GM23338 (cell line): Measurements from ENCODE around the gene TCF20. TPM values are rescaled to one million over a fixed set of nuclear protein-coding genes. Genes with fewer than 3 reads are reported as not detected.

Experiments used
- ATAC-seq: fragments of 200-7000 bp; cut with Tn5 transposase; 3 replicates; pipeline ENCODE4 v1.9.1; 2020
- DNase-seq: peaks from one replicate; pipeline ENCODE4 v3.0.0-alpha.2; 2015; ENCODE audit warnings: low spot score
- H2AFZ ChIP-seq: fragments of 200-600 bp; sonication (generic); 2 replicates; pipeline ENCODE4 v1.8.0; 2016; ENCODE audit warnings: antibody characterized with exemption, mild to moderate bottlenecking, moderate library complexity
- H3F3A ChIP-seq: fragments of 200-600 bp; sonication (generic); replicated peaks from 2 replicates; pipeline ENCODE4 v1.8.0; 2017; ENCODE audit warnings: antibody characterized with exemption, mixed run types, low read depth
- H3K27ac ChIP-seq: fragments of 200-600 bp; sonication (generic); 2 replicates; pipeline ENCODE4 v1.6.1; 2016; ENCODE audit warnings: low read depth
- H3K27me3 ChIP-seq: fragments of 200-600 bp; sonication (generic); 2 replicates; pipeline ENCODE4 v1.8.0; 2016; ENCODE audit warnings: mild to moderate bottlenecking, mixed run types, moderate library complexity; ENCODE audit not compliant: insufficient read depth
- H3K36me3 ChIP-seq: fragments of 200-600 bp; sonication (generic); 2 replicates; pipeline ENCODE4 v1.8.0; 2016; ENCODE audit warnings: mild to moderate bottlenecking; ENCODE audit not compliant: insufficient read depth
- H3K4me1 ChIP-seq: fragments of 200-600 bp; sonication (generic); 2 replicates; pipeline ENCODE4 v1.8.0; 2016; ENCODE audit warnings: mild to moderate bottlenecking, moderate library complexity; ENCODE audit not compliant: insufficient read depth
- H3K4me2 ChIP-seq: fragments of 200-600 bp; sonication (generic); 2 replicates; pipeline ENCODE4 v1.7.1; 2017; ENCODE audit warnings: mixed run types
- H3K4me3 ChIP-seq: fragments of 200-600 bp; sonication (generic); 2 replicates; pipeline ENCODE4 v1.6.1; 2016; ENCODE audit warnings: mixed run types
- H3K79me2 ChIP-seq: fragments of 200-600 bp; sonication (generic); replicated peaks from 2 replicates; pipeline ENCODE4 v1.8.0; 2017; ENCODE audit warnings: mild to moderate bottlenecking; ENCODE audit not compliant: insufficient read depth
- H3K9me2 ChIP-seq: fragments of 200-600 bp; sonication (generic); 2 replicates; pipeline ENCODE4 v1.8.0; 2017; ENCODE audit not compliant: insufficient read depth
- H4K20me1 ChIP-seq: fragments of 200-600 bp; sonication (generic); replicated peaks from 2 replicates; pipeline ENCODE4 v1.8.0; 2017; ENCODE audit warnings: mild to moderate bottlenecking; ENCODE audit not compliant: insufficient read depth
- H3K27ac Mint-ChIP-seq: 2 replicates; pipeline ENCODE4 v1.8.0; 2020; ENCODE audit warnings: inconsistent platforms, mild to moderate bottlenecking, moderate library complexity, mixed read lengths
- H3K27me3 Mint-ChIP-seq: 3 replicates; pipeline ENCODE4 v1.8.0; 2022; ENCODE audit warnings: low read depth, mild to moderate bottlenecking, moderate library complexity, mixed read lengths, inconsistent platforms; ENCODE audit not compliant: insufficient read depth, poor library complexity
- H3K36me3 Mint-ChIP-seq: 3 replicates; pipeline ENCODE4 v1.8.0; 2021; ENCODE audit warnings: low read depth, mild to moderate bottlenecking, inconsistent platforms, moderate library complexity, mixed read lengths
- H3K4me1 Mint-ChIP-seq: 3 replicates; pipeline ENCODE4 v1.8.0; 2020; ENCODE audit warnings: mild to moderate bottlenecking, inconsistent platforms, mixed read lengths
- H3K4me3 Mint-ChIP-seq: 3 replicates; pipeline ENCODE4 v1.8.0; 2021; ENCODE audit warnings: moderate library complexity, mild to moderate bottlenecking, inconsistent platforms, mixed read lengths
- H3K9me3 Mint-ChIP-seq: 3 replicates; pipeline ENCODE4 v1.8.0; 2020; ENCODE audit warnings: moderate library complexity, mild to moderate bottlenecking, inconsistent platforms, mixed read lengths
- EZH2 ChIP-seq: fragments of 200-600 bp; sonication (generic); IDR thresholded peaks from one replicate; pipeline ENCODE4 v1.8.0; 2017; ENCODE audit warnings: antibody characterized with exemption, mild to moderate bottlenecking, low read depth; ENCODE audit not compliant: unreplicated experiment
- EZH2phosphoT487 ChIP-seq: fragments of 200-600 bp; sonication (generic); IDR thresholded peaks from one replicate; pipeline ENCODE4 v1.8.1; 2018; ENCODE audit warnings: antibody characterized with exemption; ENCODE audit not compliant: unreplicated experiment
- NANOG ChIP-seq: IDR thresholded peaks from 2 replicates; pipeline ENCODE4 v1.6.1; 2016; ENCODE audit warnings: antibody characterized with exemption, borderline replicate concordance
- POLR2AphosphoS5 ChIP-seq: IDR thresholded peaks from 2 replicates; pipeline ENCODE4 v1.6.1; 2016; ENCODE audit warnings: antibody characterized with exemption, low read depth
- STAT1 ChIP-seq: IDR thresholded peaks from one replicate; pipeline ENCODE4 v1.6.1; 2016; ENCODE audit warnings: antibody characterized with exemption; ENCODE audit not compliant: unreplicated experiment
- ZNF114 ChIP-seq: fragments of 250-450 bp; sonication (Bioruptor Pico); IDR thresholded peaks from 2 replicates; pipeline ENCODE4 v1.5.0; 2020; ENCODE audit warnings: mild to moderate bottlenecking, moderate library complexity
- ZNF331 ChIP-seq: fragments of 250-450 bp; sonication (Bioruptor Pico); IDR thresholded peaks from 2 replicates; pipeline ENCODE4 v1.5.0; 2020; ENCODE audit warnings: low read depth, mild to moderate bottlenecking, moderate library complexity
- polyA plus RNA-seq: library from polyadenylated mRNA; unstranded; fragments of >200 nt; fragmentation: Nextera tagmentation; extraction: Ambion mirVana; gene quantifications from 2 replicates; pipeline ENCODE4 v1.2.1, GENCODE V29; 2016
- total RNA-seq: library from RNA; depleted of rRNA; stranded (reverse); fragments of >200 nt; shearing (Covaris generic); gene quantifications from 2 replicates; pipeline ENCODE4 v1.2.3, GENCODE V29; 2014
- TF ChIP-seq, protein P1 (sequence below): fragments of 250-450 bp; sonication (Bioruptor Pico); IDR thresholded peaks from 2 replicates; pipeline ENCODE4 v1.5.0; 2020; ENCODE audit warnings: mild to moderate bottlenecking, moderate library complexity

TCF20 gene
- total and polyA plus RNA-seq, 2 experiments from 2014 or later, result 6.4 to 68.7 TPM

DNA sequence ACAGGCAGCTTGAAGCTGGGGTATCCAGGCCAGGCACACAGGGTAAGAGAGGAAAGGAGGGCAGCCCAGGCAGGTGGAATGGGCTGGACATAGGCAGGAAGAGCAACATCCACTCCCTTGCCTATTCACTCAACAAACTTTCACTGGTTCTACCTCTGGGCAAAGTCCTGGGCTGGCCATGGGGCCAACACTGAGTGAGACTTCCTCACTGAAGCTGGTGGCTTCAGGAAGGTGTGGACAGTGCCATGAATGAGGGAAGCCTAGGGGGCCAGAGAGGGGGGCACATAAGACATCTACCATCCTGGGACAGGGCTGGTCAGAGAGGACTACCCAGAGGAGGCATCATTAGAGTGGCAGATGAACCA lies 44.9 kb upstream of the TCF20 start:
- Mint-ChIP-seq H3K9me3 (no peaks in the 10 kb centered on the region), H3K27me3 (peaks cover 15% of the 10 kb centered on the region), H3K4me3 (no peak overlapping the region), H3K27ac (no peak overlapping the region), H3K4me1 (peaks cover 57% of the 10 kb centered on the region), H3K36me3 (no peaks in the 10 kb centered on the region; the same call in 2 of the 3 replicates)
- H3K79me2 ChIP-seq, result no peaks in the 10 kb centered on the region
- H3K27ac ChIP-seq, result no peak overlapping the region
- H3K27me3 ChIP-seq, result no peaks in the 10 kb centered on the region
- H3K4me2 ChIP-seq, result no peak overlapping the region
- ATAC-seq, result no peak
- H4K20me1 ChIP-seq, result peaks cover 3% of the 10 kb centered on the region; the same call in 1 of the 2 replicates
- no peak for TF ChIP-seq NANOG
- TF ChIP-seq, protein P1, sequence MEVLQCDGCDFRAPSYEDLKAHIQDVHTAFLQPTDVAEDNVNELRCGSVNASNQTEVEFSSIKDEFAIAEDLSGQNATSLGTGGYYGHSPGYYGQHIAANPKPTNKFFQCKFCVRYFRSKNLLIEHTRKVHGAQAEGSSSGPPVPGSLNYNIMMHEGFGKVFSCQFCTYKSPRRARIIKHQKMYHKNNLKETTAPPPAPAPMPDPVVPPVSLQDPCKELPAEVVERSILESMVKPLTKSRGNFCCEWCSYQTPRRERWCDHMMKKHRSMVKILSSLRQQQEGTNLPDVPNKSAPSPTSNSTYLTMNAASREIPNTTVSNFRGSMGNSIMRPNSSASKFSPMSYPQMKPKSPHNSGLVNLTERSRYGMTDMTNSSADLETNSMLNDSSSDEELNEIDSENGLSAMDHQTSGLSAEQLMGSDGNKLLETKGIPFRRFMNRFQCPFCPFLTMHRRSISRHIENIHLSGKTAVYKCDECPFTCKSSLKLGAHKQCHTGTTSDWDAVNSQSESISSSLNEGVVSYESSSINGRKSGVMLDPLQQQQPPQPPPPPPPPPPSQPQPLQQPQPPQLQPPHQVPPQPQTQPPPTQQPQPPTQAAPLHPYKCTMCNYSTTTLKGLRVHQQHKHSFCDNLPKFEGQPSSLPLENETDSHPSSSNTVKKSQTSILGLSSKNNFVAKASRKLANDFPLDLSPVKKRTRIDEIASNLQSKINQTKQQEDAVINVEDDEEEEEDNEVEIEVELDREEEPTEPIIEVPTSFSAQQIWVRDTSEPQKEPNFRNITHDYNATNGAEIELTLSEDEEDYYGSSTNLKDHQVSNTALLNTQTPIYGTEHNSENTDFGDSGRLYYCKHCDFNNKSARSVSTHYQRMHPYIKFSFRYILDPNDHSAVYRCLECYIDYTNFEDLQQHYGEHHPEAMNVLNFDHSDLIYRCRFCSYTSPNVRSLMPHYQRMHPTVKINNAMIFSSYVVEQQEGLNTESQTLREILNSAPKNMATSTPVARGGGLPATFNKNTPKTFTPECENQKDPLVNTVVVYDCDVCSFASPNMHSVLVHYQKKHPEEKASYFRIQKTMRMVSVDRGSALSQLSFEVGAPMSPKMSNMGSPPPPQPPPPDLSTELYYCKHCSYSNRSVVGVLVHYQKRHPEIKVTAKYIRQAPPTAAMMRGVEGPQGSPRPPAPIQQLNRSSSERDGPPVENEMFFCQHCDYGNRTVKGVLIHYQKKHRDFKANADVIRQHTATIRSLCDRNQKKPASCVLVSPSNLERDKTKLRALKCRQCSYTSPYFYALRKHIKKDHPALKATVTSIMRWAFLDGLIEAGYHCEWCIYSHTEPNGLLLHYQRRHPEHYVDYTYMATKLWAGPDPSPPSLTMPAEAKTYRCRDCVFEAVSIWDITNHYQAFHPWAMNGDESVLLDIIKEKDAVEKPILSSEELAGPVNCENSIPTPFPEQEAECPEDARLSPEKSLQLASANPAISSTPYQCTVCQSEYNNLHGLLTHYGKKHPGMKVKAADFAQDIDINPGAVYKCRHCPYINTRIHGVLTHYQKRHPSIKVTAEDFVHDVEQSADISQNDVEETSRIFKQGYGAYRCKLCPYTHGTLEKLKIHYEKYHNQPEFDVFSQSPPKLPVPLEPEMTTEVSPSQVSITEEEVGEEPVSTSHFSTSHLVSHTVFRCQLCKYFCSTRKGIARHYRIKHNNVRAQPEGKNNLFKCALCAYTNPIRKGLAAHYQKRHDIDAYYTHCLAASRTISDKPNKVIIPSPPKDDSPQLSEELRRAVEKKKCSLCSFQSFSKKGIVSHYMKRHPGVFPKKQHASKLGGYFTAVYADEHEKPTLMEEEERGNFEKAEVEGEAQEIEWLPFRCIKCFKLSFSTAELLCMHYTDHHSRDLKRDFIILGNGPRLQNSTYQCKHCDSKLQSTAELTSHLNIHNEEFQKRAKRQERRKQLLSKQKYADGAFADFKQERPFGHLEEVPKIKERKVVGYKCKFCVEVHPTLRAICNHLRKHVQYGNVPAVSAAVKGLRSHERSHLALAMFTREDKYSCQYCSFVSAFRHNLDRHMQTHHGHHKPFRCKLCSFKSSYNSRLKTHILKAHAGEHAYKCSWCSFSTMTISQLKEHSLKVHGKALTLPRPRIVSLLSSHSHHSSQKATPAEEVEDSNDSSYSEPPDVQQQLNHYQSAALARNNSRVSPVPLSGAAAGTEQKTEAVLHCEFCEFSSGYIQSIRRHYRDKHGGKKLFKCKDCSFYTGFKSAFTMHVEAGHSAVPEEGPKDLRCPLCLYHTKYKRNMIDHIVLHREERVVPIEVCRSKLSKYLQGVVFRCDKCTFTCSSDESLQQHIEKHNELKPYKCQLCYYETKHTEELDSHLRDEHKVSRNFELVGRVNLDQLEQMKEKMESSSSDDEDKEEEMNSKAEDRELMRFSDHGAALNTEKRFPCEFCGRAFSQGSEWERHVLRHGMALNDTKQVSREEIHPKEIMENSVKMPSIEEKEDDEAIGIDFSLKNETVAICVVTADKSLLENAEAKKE (CRISPR knock-in tag), result no peak
- TF ChIP-seq ZNF114 (CRISPR knock-in tag), result no peak
- TF ChIP-seq EZH2, result no peak
- no peak for TF ChIP-seq EZH2phosphoT487
- no peak for TF ChIP-seq POLR2AphosphoS5
- H3K9me2 ChIP-seq, result no peaks in the 10 kb centered on the region
- H3K4me3 ChIP-seq, result no peak overlapping the region
- no peak overlapping the region for H2AFZ ChIP-seq
- H3K4me1 ChIP-seq, result no peaks in the 10 kb centered on the region
- no peaks in the 10 kb centered on the region for H3K36me3 ChIP-seq
- H3F3A ChIP-seq, result no peaks in the 10 kb centered on the region
- no peak for DNase-seq

DNA sequence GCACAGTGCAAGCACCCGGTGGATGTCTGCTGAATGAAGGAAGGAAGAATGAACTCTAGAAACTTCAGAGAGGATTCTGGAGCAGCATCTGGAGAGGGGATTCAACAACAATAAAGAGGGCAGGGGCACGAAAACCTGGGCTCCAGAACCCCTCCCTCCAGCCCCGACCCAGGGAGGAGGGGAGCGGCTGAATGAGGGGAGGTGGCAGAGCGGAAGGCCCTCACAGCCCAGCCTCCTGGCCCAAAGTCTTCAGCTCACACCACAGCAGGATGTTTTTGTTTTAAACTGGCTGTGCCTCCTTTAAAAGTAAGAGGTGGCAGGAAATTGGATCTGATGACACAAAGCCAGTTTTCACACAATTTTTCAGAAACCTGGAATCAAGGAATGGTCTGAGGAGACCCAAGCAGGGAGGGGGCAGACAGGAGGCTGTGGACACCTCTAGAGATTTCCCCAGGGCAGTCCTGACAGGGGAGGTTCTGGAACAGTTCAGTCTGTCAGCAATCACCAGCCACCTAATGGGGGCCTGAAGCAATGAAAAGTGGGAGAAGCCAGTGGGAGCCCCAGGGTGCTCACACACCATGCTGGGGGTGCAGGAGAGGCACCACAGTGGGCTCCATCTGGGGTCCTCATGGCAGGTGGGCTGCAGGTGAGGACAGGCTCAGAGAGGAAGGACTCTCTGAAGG lies 44.4 kb upstream of the TCF20 start:
- Histone ChIP-seq H3K27me3 (no peaks in the 10 kb centered on the region), H3K27ac (no peak overlapping the region), H3K36me3 (no peaks in the 10 kb centered on the region), H3K9me2 (no peaks in the 10 kb centered on the region), H3F3A (no peaks in the 10 kb centered on the region), H4K20me1 (peaks cover 3% of the 10 kb centered on the region; the same call in 1 of the 2 replicates), H2AFZ (no peak overlapping the region), H3K4me1 (no peaks in the 10 kb centered on the region), H3K79me2 (no peaks in the 10 kb centered on the region), H3K4me3 (no peak overlapping the region), H3K4me2 (no peak overlapping the region)
- H3K27ac Mint-ChIP-seq, result no peak overlapping the region
- no peak for DNase-seq
- TF ChIP-seq ZNF114 (CRISPR knock-in tag), result no peak
- TF ChIP-seq ZNF331 (CRISPR knock-in tag), result no peak
- no peak for TF ChIP-seq STAT1
- no peak for TF ChIP-seq POLR2AphosphoS5
- H3K27me3 Mint-ChIP-seq, result peaks cover 15% of the 10 kb centered on the region
- H3K4me1 Mint-ChIP-seq, result peaks cover 53% of the 10 kb centered on the region
- ATAC-seq, result no peak; the same call in 2 of the 3 replicates
- no peaks in the 10 kb centered on the region; the same call in 2 of the 3 replicates for H3K36me3 Mint-ChIP-seq
- no peaks in the 10 kb centered on the region for H3K9me3 Mint-ChIP-seq
- no peak overlapping the region for H3K4me3 Mint-ChIP-seq
